ENCODE results near the gene SLC12A5.

SLC12A5 gene

GRCh38 chr20:46050885-46051284, 21.9 kb downstream of the SLC12A5 start:
- no peaks in the 10 kb centered on the region for H3K4me1 ChIP-seq
- H3K4me3 ChIP-seq, result no peak overlapping the region
- H3K9ac ChIP-seq, result no peak overlapping the region
- H4K20me1 ChIP-seq, result peaks cover 36% of the 10 kb centered on the region
- H3K4me2 ChIP-seq, result no peak overlapping the region
- no peaks in the 10 kb centered on the region for H3K27me3 ChIP-seq
- no peaks in the 10 kb centered on the region for H3K9me3 ChIP-seq
- no peaks in the 10 kb centered on the region for H3K36me3 ChIP-seq
- H3K27ac ChIP-seq, result no peak overlapping the region
- no peak for TF ChIP-seq Cebpa-rat (IDR thresholded peaks at IDR 0.05)

GRCh38 chr20:46051556-46052308, 22.7 kb downstream of the SLC12A5 start:
- H3K27ac ChIP-seq, result no peak overlapping the region
- H3K9ac ChIP-seq, result no peak overlapping the region
- H3K4me2 ChIP-seq, result no peak overlapping the region
- H3K36me3 ChIP-seq, result no peaks in the 10 kb centered on the region
- TF ChIP-seq Cebpa-rat (IDR thresholded peaks at IDR 0.05), result no peak
- H3K4me1 ChIP-seq, result no peaks in the 10 kb centered on the region
- no peaks in the 10 kb centered on the region for H3K27me3 ChIP-seq
- no peak overlapping the region for H3K4me3 ChIP-seq
- no peaks in the 10 kb centered on the region for H3K9me3 ChIP-seq
- H4K20me1 ChIP-seq, result peaks cover 39% of the 10 kb centered on the region

GRCh38 chr20:46053416-46053815, 24.4 kb downstream of the SLC12A5 start:
- Histone ChIP-seq H3K4me3 (no peak overlapping the region), H3K9me3 (no peaks in the 10 kb centered on the region), H3K27me3 (no peaks in the 10 kb centered on the region), H3K9ac (no peak overlapping the region), H3K4me2 (no peak overlapping the region), H4K20me1 (peaks cover 54% of the 10 kb centered on the region), H3K27ac (no peak overlapping the region), H3K4me1 (no peaks in the 10 kb centered on the region), H3K36me3 (peaks cover 9% of the 10 kb centered on the region)
- no peak for TF ChIP-seq Cebpa-rat (IDR thresholded peaks at IDR 0.05)

DNA sequence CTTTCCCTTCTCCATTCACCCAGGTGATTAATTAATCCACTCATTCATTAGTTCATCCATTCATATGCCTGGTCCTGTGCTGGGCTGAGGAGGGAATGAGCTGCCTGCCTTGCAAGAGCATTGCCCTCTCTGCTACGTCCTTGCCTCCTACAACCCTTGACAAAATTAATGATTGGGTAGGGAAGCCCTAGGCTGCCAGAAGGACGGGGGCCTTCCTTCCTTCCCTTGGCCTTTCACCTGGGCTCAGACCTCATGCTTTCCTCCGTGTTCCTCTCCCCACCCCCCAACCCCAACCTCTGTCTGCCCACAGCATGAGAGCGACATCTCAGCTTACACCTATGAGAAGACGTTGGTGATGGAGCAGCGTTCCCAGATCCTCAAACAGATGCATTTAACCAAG, 25.6 kb downstream of the SLC12A5 start:
- H3K27me3 ChIP-seq, result no peaks in the 10 kb centered on the region
- H3K9ac ChIP-seq, result no peak overlapping the region
- H3K4me2 ChIP-seq, result no peak overlapping the region
- no peaks in the 10 kb centered on the region for H3K4me1 ChIP-seq
- peaks cover 19% of the 10 kb centered on the region for H3K36me3 ChIP-seq
- no peak overlapping the region for H3K4me3 ChIP-seq
- H3K9me3 ChIP-seq, result no peaks in the 10 kb centered on the region
- no peak overlapping the region for H3K27ac ChIP-seq
- H4K20me1 ChIP-seq, result peaks cover 65% of the 10 kb centered on the region
- no peak for TF ChIP-seq Cebpa-rat (IDR thresholded peaks at IDR 0.05)

DNA sequence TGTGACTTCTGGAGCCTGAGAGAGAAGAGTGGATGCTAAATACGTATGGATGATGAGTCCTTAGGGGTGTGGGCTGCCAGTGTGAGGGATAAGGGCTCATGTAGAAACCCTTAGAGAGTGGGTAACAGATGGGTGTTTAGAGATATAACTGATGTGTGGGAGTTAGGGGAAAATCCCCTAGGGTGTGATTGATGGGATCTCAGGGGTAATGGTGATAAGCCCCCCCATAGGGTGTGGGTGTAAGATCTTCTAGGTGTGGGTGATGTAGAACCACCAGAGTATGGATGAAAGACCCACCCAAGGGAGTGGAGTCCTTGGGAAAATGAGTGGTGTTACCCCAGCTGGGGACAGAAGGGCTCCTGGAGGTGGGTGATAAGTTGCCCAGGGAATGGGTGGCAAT, 26.3 kb downstream of the SLC12A5 start:
- H3K27ac ChIP-seq, result no peak overlapping the region
- peaks cover 23% of the 10 kb centered on the region for H3K36me3 ChIP-seq
- H3K4me2 ChIP-seq, result no peak overlapping the region
- no peaks in the 10 kb centered on the region for H3K27me3 ChIP-seq
- H4K20me1 ChIP-seq, result peaks cover 72% of the 10 kb centered on the region
- H3K9ac ChIP-seq, result no peak overlapping the region
- TF ChIP-seq Cebpa-rat (IDR thresholded peaks at IDR 0.05), result no peak
- peaks cover 3% of the 10 kb centered on the region for H3K4me1 ChIP-seq
- no peak overlapping the region for H3K4me3 ChIP-seq
- H3K9me3 ChIP-seq, result no peaks in the 10 kb centered on the region

GRCh38 chr20:46056027-46056833, 27.2 kb downstream of the SLC12A5 start:
- Histone ChIP-seq H3K4me2 (no peak overlapping the region), H4K20me1 (peaks cover 82% of the 10 kb centered on the region)

DNA sequence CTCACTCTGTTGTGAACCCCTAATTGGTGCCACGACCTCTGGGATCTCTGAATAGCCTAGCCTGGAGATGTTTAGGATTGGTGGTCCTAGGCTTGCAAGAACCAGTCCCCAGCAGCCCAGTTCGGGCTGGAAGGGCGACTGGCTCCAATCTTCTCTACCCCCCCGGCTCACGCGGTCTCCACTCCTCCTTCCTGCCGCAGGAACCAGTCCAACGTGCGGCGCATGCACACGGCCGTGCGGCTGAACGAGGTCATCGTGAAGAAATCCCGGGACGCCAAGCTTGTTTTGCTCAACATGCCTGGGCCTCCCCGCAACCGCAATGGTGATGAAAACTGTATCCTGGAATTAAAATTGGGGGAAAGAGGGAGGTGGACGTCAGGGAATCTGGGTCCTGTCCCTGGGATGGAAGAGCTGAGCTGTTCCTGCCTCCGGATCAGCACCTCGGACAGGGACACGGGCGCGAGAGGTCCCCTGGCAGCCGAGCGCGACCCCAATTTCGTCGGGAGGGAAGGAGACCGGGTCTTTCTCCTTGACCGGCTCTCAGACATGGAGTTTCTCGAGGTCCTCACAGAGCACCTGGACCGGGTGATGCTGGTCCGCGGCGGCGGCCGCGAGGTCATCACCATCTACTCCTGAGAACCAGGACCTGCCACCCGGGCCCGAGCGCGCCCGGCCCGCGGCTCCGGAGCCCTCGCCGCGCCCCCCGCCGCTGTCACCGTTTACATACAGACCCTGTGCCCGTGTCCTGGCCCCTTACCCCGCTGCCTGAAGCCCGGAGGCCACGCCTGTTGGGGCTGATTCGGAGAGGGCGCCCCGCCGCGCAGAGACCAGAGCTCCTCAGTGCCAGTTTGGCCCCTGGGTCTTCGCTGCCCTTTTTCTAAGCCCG, 28.2 kb downstream of the SLC12A5 start:
- H3K4me1 ChIP-seq, result peaks cover 23% of the 10 kb centered on the region
- peaks cover 43% of the 10 kb centered on the region for H3K36me3 ChIP-seq
- H3K4me3 ChIP-seq, result no peak overlapping the region
- H3K27me3 ChIP-seq, result no peaks in the 10 kb centered on the region
- H4K20me1 ChIP-seq, result peaks cover 91% of the 10 kb centered on the region
- no peak overlapping the region for H3K4me2 ChIP-seq
- H3K9me3 ChIP-seq, result no peaks in the 10 kb centered on the region
- H3K9ac ChIP-seq, result no peak overlapping the region
- H3K27ac ChIP-seq, result no peak overlapping the region
- TF ChIP-seq Cebpa-rat (IDR thresholded peaks at IDR 0.05), result no peak

More at GRCh38 chr20:46056027-46056833, 27.2 kb downstream of the SLC12A5 start:
- H3K9ac ChIP-seq, result no peak overlapping the region
- H3K4me3 ChIP-seq, result no peak overlapping the region
- H3K9me3 ChIP-seq, result no peaks in the 10 kb centered on the region
- H3K27me3 ChIP-seq, result no peaks in the 10 kb centered on the region
- TF ChIP-seq Cebpa-rat (IDR thresholded peaks at IDR 0.05), result no peak
- H3K27ac ChIP-seq, result no peak overlapping the region
- H3K36me3 ChIP-seq, result peaks cover 33% of the 10 kb centered on the region
- peaks cover 13% of the 10 kb centered on the region for H3K4me1 ChIP-seq

DNA sequence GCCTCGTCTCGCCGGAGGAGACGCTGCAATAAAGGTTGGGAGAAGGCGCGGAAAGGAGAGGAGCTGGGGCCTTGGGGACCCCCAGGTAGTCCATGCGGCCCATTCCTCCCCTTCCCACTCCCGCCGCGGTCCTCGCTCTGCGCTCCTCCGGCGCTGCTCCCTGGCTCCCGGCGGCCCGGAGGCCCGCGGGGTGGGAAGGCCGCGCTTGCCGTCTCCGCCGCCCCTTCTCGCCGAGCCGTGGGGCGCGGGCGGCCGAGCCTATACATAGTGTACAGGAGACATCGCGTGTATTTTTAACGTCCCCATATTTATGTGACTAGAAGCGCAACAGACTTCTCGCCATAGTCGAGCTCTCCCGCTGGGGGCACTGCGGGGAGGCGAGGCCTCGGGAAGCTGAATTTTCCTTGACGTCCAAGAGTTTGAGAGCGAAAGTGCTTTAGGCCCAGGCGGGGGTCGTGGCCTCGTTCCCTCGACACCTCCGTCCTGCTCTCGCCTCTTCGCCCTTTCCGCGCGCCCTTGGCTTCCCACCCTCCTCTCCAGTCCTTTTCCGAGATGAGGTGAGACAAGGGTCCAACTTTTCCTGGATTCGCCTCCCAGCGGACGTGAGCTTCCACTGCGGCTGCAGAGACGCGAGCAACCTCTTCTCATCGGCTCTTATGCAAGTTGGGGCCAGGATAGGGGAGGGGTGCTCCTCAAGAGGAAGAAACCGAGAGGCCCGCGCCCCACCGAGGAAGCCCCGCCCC, 29.0 kb downstream of the SLC12A5 start:
- no peak overlapping the region for H3K4me2 ChIP-seq
- H3K27me3 ChIP-seq, result no peaks in the 10 kb centered on the region
- no peaks in the 10 kb centered on the region for H3K9me3 ChIP-seq
- peaks cover 96% of the 10 kb centered on the region for H4K20me1 ChIP-seq
- peaks cover 51% of the 10 kb centered on the region for H3K36me3 ChIP-seq
- no peak overlapping the region for H3K4me3 ChIP-seq
- H3K27ac ChIP-seq, result no peak overlapping the region
- TF ChIP-seq Cebpa-rat (IDR thresholded peaks at IDR 0.05), result no peak
- no peak overlapping the region for H3K9ac ChIP-seq
- peaks cover 29% of the 10 kb centered on the region for H3K4me1 ChIP-seq
